Loucy (cell line): ENCODE results near the gene MGAT2.

Experiments
- H2AFZ ChIP-seq: fragments of 200-600 bp; sonication (generic); 2 replicates; pipeline ENCODE4 v1.6.0; 2016; ENCODE audit warnings: antibody characterized with exemption, mild to moderate bottlenecking, low read length, moderate library complexity
- H3F3A ChIP-seq: fragments of 200-600 bp; 2 replicates; pipeline ENCODE4 v1.6.0; 2016; ENCODE audit warnings: antibody characterized with exemption, low read depth, mild to moderate bottlenecking
- H3K27me3 ChIP-seq: fragments of 200-600 bp; sonication (generic); 2 replicates; pipeline ENCODE4 v1.6.1; 2014; ENCODE audit warnings: low read length, mild to moderate bottlenecking; ENCODE audit not compliant: insufficient read depth, poor library complexity, severe bottlenecking
- H3K36me3 ChIP-seq: fragments of 200-600 bp; sonication (generic); 2 replicates; pipeline ENCODE4 v1.6.1; 2016; ENCODE audit warnings: low read length; ENCODE audit not compliant: insufficient read depth
- H3K4me1 ChIP-seq: fragments of 200-600 bp; sonication (generic); 2 replicates; pipeline ENCODE4 v1.5.1; 2014; ENCODE audit warnings: low read length, mild to moderate bottlenecking; ENCODE audit not compliant: insufficient read depth, poor library complexity, severe bottlenecking
- H3K4me2 ChIP-seq: fragments of 200-600 bp; sonication (generic); 2 replicates; pipeline ENCODE4 v1.6.0; 2014; ENCODE audit warnings: antibody characterized with exemption, low read length, low read depth, mild to moderate bottlenecking; ENCODE audit not compliant: poor library complexity, severe bottlenecking
- H3K4me3 ChIP-seq: fragments of 200-600 bp; sonication (generic); 2 replicates; pipeline ENCODE4 v1.5.1; 2014; ENCODE audit warnings: low read length, mild to moderate bottlenecking, mixed read lengths; ENCODE audit not compliant: poor library complexity, severe bottlenecking
- H3K79me2 ChIP-seq: fragments of 200-600 bp; sonication (generic); 2 replicates; pipeline ENCODE4 v1.6.1; 2014; ENCODE audit warnings: low read length; ENCODE audit not compliant: insufficient read depth
- H3K9ac ChIP-seq: fragments of 200-600 bp; sonication (generic); 2 replicates; pipeline ENCODE4 v1.6.0; 2014; ENCODE audit warnings: mild to moderate bottlenecking, low read depth, low read length, moderate library complexity; ENCODE audit not compliant: poor library complexity, severe bottlenecking
- H3K9me2 ChIP-seq: fragments of 200-600 bp; sonication (generic); replicated peaks from 2 replicates; pipeline ENCODE4 v1.6.1; 2016; ENCODE audit warnings: low read depth, low read length, mixed read lengths
- H3K9me3 ChIP-seq: fragments of 200-600 bp; sonication (generic); 2 replicates; pipeline ENCODE4 v1.6.1; 2014; ENCODE audit warnings: mild to moderate bottlenecking, antibody characterized with exemption, low read length, low read depth; ENCODE audit not compliant: insufficient read depth
- H4K20me1 ChIP-seq: fragments of 200-600 bp; sonication (generic); 2 replicates; pipeline ENCODE4 v1.6.0; 2014; ENCODE audit warnings: antibody characterized with exemption, low read length, mild to moderate bottlenecking; ENCODE audit not compliant: insufficient read depth, poor library complexity, severe bottlenecking
- CTCF ChIP-seq: fragments of 200-600 bp; sonication (generic); conservative IDR thresholded peaks from 2 replicates; pipeline ENCODE4 v1.5.1; 2014; ENCODE audit warnings: mild to moderate bottlenecking, antibody characterized with exemption, low read length
- EZH2phosphoT487 ChIP-seq: fragments of 200-600 bp; IDR thresholded peaks from 2 replicates; pipeline ENCODE4 v1.6.1; 2018; ENCODE audit warnings: antibody characterized with exemption, mild to moderate bottlenecking, moderate library complexity, borderline replicate concordance

MGAT2 gene

GRCh38 chr14:49641697-49642129, 21.1 kb downstream of the MGAT2 start:
- Histone ChIP-seq H3K27me3 (no peaks in the 10 kb centered on the region), H3F3A (no peaks in the 10 kb centered on the region; the same call in 1 of the 2 replicates)

GRCh38 chr14:49642163-49642562, 21.6 kb downstream of the MGAT2 start:
- H3K9me2 ChIP-seq = no peaks in the 10 kb centered on the region

More at GRCh38 chr14:49641697-49642129, 21.1 kb downstream of the MGAT2 start:
- H3K4me3 ChIP-seq = no peak overlapping the region
- peaks cover 11% of the 10 kb centered on the region for H3K79me2 ChIP-seq
- H3K36me3 ChIP-seq = peaks cover 7% of the 10 kb centered on the region; the same call in 1 of the 2 replicates
- no peak overlapping the region for H2AFZ ChIP-seq
- H4K20me1 ChIP-seq = peaks cover 5% of the 10 kb centered on the region
- TF ChIP-seq EZH2phosphoT487 (no peak), CTCF (no peak)
- no peak overlapping the region for H3K9ac ChIP-seq
- no peaks in the 10 kb centered on the region for H3K9me3 ChIP-seq
- H3K4me2 ChIP-seq = no peak overlapping the region
- H3K4me1 ChIP-seq = peaks cover 14% of the 10 kb centered on the region
- no peaks in the 10 kb centered on the region for H3K9me2 ChIP-seq

GRCh38 chr14:49653508-49653907, 32.9 kb downstream of the MGAT2 start:
- Histone ChIP-seq H4K20me1 (no peaks in the 10 kb centered on the region), H3K79me2 (no peaks in the 10 kb centered on the region), H3K4me3 (no peak overlapping the region), H3K27me3 (no peaks in the 10 kb centered on the region), H3K9me2 (no peaks in the 10 kb centered on the region), H3K4me1 (no peaks in the 10 kb centered on the region), H3F3A (no peaks in the 10 kb centered on the region), H3K9me3 (no peaks in the 10 kb centered on the region), H2AFZ (no peak overlapping the region), H3K9ac (no peak overlapping the region), H3K36me3 (peaks cover 30% of the 10 kb centered on the region; the same call in 1 of the 2 replicates), H3K4me2 (no peak overlapping the region)
- TF ChIP-seq CTCF (no peak), EZH2phosphoT487 (no peak)

More at GRCh38 chr14:49642163-49642562, 21.6 kb downstream of the MGAT2 start:
- no peak overlapping the region for H2AFZ ChIP-seq
- H3K36me3 ChIP-seq = peaks cover 12% of the 10 kb centered on the region; the same call in 1 of the 2 replicates
- H3K27me3 ChIP-seq = no peaks in the 10 kb centered on the region
- H3K4me1 ChIP-seq = peaks cover 10% of the 10 kb centered on the region
- H4K20me1 ChIP-seq = peaks cover under 1% of the 10 kb centered on the region
- no peak overlapping the region for H3K4me3 ChIP-seq
- H3F3A ChIP-seq = no peaks in the 10 kb centered on the region; the same call in 1 of the 2 replicates
- H3K79me2 ChIP-seq = peaks cover 6% of the 10 kb centered on the region; the same call in 1 of the 2 replicates
- no peak overlapping the region for H3K9ac ChIP-seq
- TF ChIP-seq CTCF (no peak), EZH2phosphoT487 (no peak)
- no peak overlapping the region for H3K4me2 ChIP-seq
- no peaks in the 10 kb centered on the region for H3K9me3 ChIP-seq
